ENCODE results near the gene MRPL52.
"Not testable (repeated sequence)": the region's sequence is repeated elsewhere in the genome, so short reads cannot be mapped to it uniquely, and the experiment has no call there.

The MRPL52 gene

GRCh38 chr14:22811722-22812121 is 18.0 kb upstream of the MRPL52 start:
- DNase-seq: no peak

- no peak for DNase-seq
Observed at GRCh38 chr14:22812744-22813143, 16.9 kb upstream of the MRPL52 start.

GRCh38 chr14:22813145-22813544 is 16.5 kb upstream of the MRPL52 start:
- DNase-seq: no peak

- no peak for DNase-seq
Observed at GRCh38 chr14:22814373-22814772, 15.3 kb upstream of the MRPL52 start.

GRCh38 chr14:22814941-22815713 is 14.6 kb upstream of the MRPL52 start, which contains the start of gene SLC7A7:
SLC7A7 (minus strand) TSS chr14:22815435; CDS start chr14:22813398, 2,037 bp downstream.
- no peak for DNase-seq

GRCh38 chr14:22819151-22819988 is 10.3 kb upstream of the MRPL52 start:
- DNase-seq: no peak

GRCh38 chr14:22820731-22821130 is 9.0 kb upstream of the MRPL52 start:
- no peak for DNase-seq

- no peak for DNase-seq
Observed at GRCh38 chr14:22821193-22822015, 8.3 kb upstream of the MRPL52 start.

- no peak for DNase-seq
Observed at GRCh38 chr14:22822016-22822570, 7.6 kb upstream of the MRPL52 start.

- DNase-seq: no peak
Observed at GRCh38 chr14:22822571-22823098, 7.1 kb upstream of the MRPL52 start.

GRCh38 chr14:22824711-22825359 is 4.9 kb upstream of the MRPL52 start:
- no peak for DNase-seq

GRCh38 chr14:22829076-22829660 is 519 bp upstream of the MRPL52 start:
- DNase-seq: not testable (repeated sequence)

- no peak for DNase-seq
Observed at GRCh38 chr14:22830443-22831010, 840 bp downstream of the MRPL52 start.

- no peak for DNase-seq
Observed at GRCh38 chr14:22835505-22835904, 5.8 kb downstream of the MRPL52 start.

- DNase-seq: peak; percentile 43
Observed at GRCh38 chr14:22836301-22837113, 6.8 kb downstream of the MRPL52 start, which contains the start of gene MMP14. MMP14 (plus strand) TSS chr14:22836585; CDS start chr14:22836818, 233 bp downstream.

- DNase-seq: no peak
Observed at GRCh38 chr14:22837114-22837749, 7.5 kb downstream of the MRPL52 start.

- DNase-seq: no peak
Observed at GRCh38 chr14:22837750-22838538, 8.3 kb downstream of the MRPL52 start.

- no peak for DNase-seq
Observed at GRCh38 chr14:22838631-22839041, 8.9 kb downstream of the MRPL52 start.
